ENCODE results near the gene GAB2. TPM values are rescaled to one million over a fixed set of nuclear protein-coding genes. Genes with fewer than 3 reads are reported as not detected.

The GAB2 gene
- total RNA-seq, 1 experiment from 2014 or later, result 4.2 TPM

GRCh38 chr11:78250099-78250498, 167.5 kb downstream of the GAB2 start:
- Mint-ChIP-seq H3K4me3 (ENCODE audit: unreplicated experiment) (no peak overlapping the region), H3K36me3 (ENCODE audit: insufficient read depth, unreplicated experiment) (no peaks in the 10 kb centered on the region), H3K27ac (ENCODE audit: low read depth, unreplicated experiment) (no peak overlapping the region), H3K27me3 (ENCODE audit: insufficient read depth, unreplicated experiment) (no peaks in the 10 kb centered on the region), H3K4me1 (ENCODE audit: insufficient read depth, unreplicated experiment) (no peaks in the 10 kb centered on the region), H3K9me3 (ENCODE audit: unreplicated experiment) (no peaks in the 10 kb centered on the region)
- ChIA-PET CTCF (no interaction called here), POLR2A (no interaction called here)
- no TSS peak for BruUV-seq (replicated peaks)
- DNase-seq (ENCODE audit: unreplicated experiment), result no peak
- intact Hi-C loops (cut with micrococcal nuclease), result no loop called here
- TF ChIP-seq CTCF (IDR thresholded peaks at IDR 0.05; ENCODE audit: unreplicated experiment), result no peak

- Mint-ChIP-seq H3K27me3 (ENCODE audit: insufficient read depth, unreplicated experiment) (no peaks in the 10 kb centered on the region), H3K9me3 (ENCODE audit: unreplicated experiment) (no peaks in the 10 kb centered on the region), H3K4me1 (ENCODE audit: insufficient read depth, unreplicated experiment) (no peaks in the 10 kb centered on the region), H3K27ac (ENCODE audit: low read depth, unreplicated experiment) (no peak overlapping the region), H3K36me3 (ENCODE audit: insufficient read depth, unreplicated experiment) (peaks cover 6% of the 10 kb centered on the region), H3K4me3 (ENCODE audit: unreplicated experiment) (no peak overlapping the region)
- POLR2A ChIA-PET, result no interaction called here
- TF ChIP-seq CTCF (IDR thresholded peaks at IDR 0.05; ENCODE audit: unreplicated experiment), result no peak
- BruUV-seq (replicated peaks), result no TSS peak
- no peak for DNase-seq (ENCODE audit: unreplicated experiment)
- CTCF ChIA-PET, result interaction anchor here (0.6 to 1.4 kb wide), 3 partner anchors 15 to 161 kb away, joined by 3 to 6 read pairs (median 4); no protein-coding TSS in a partner anchor
- intact Hi-C loops (cut with micrococcal nuclease), result no loop called here
Observed at GRCh38 chr11:78248903-78249302, 168.7 kb downstream of the GAB2 start.

- Mint-ChIP-seq H3K27me3 (ENCODE audit: insufficient read depth, unreplicated experiment) (no peaks in the 10 kb centered on the region), H3K36me3 (ENCODE audit: insufficient read depth, unreplicated experiment) (peaks cover 6% of the 10 kb centered on the region), H3K9me3 (ENCODE audit: unreplicated experiment) (no peaks in the 10 kb centered on the region), H3K4me3 (ENCODE audit: unreplicated experiment) (no peak overlapping the region), H3K4me1 (ENCODE audit: insufficient read depth, unreplicated experiment) (no peaks in the 10 kb centered on the region), H3K27ac (ENCODE audit: low read depth, unreplicated experiment) (no peak overlapping the region)
- ChIA-PET POLR2A (no interaction called here), CTCF (interaction anchor here (1.4 kb wide), 1 partner anchor 20 kb away, joined by 4 read pairs; no protein-coding TSS in a partner anchor)
- DNase-seq (ENCODE audit: unreplicated experiment), result no peak
- no TSS peak for BruUV-seq (replicated peaks)
- intact Hi-C loops (cut with micrococcal nuclease), result no loop called here
- TF ChIP-seq CTCF (IDR thresholded peaks at IDR 0.05; ENCODE audit: unreplicated experiment), result no peak
Observed at GRCh38 chr11:78248191-78248590, 169.4 kb downstream of the GAB2 start.

GRCh38 chr11:78244546-78245255, 172.9 kb downstream of the GAB2 start:
- no peak overlapping the region for H3K4me3 Mint-ChIP-seq (ENCODE audit: unreplicated experiment)
- no peak for TF ChIP-seq CTCF (IDR thresholded peaks at IDR 0.05; ENCODE audit: unreplicated experiment)
- CTCF ChIA-PET, result interaction anchor here (0.7 to 1.0 kb wide), 2 partner anchors 12 to 17 kb away, joined by 3 to 4 read pairs; no protein-coding TSS in a partner anchor
- BruUV-seq (replicated peaks), result no TSS peak
- intact Hi-C loops (cut with micrococcal nuclease), result no loop called here
- DNase-seq (ENCODE audit: unreplicated experiment), result no peak
- peaks cover 9% of the 10 kb centered on the region for H3K9me3 Mint-ChIP-seq (ENCODE audit: unreplicated experiment)
- peaks cover 6% of the 10 kb centered on the region for H3K36me3 Mint-ChIP-seq (ENCODE audit: insufficient read depth, unreplicated experiment)
- no peak overlapping the region for H3K27ac Mint-ChIP-seq (ENCODE audit: low read depth, unreplicated experiment)
- no peaks in the 10 kb centered on the region for H3K4me1 Mint-ChIP-seq (ENCODE audit: insufficient read depth, unreplicated experiment)
- POLR2A ChIA-PET, result interaction anchor here (0.6 kb wide), 1 partner anchor 21 kb away, joined by 3 read pairs; no protein-coding TSS in a partner anchor
- no peaks in the 10 kb centered on the region for H3K27me3 Mint-ChIP-seq (ENCODE audit: insufficient read depth, unreplicated experiment)
